GM21723 (cell line): Measurements from ENCODE around the gene GRB14.
"Not testable (repeated sequence)": the region's sequence is repeated elsewhere in the genome, so short reads cannot be mapped to it uniquely, and the experiment has no call there.

Experiments used
- ATAC-seq: cut with Tn5 transposase; IDR thresholded peaks from one replicate; pipeline ENCODE4 v1.9.1; 2021; ENCODE audit warnings: mild to moderate bottlenecking, moderate library complexity; ENCODE audit not compliant: unreplicated experiment

Gene GRB14

GRCh38 chr2:164504253-164504652 is 117.0 kb downstream of the GRB14 start:
- ATAC-seq: no peak

- ATAC-seq: no peak
Observed at GRCh38 chr2:164498836-164499235, 122.4 kb downstream of the GRB14 start.

DNA sequence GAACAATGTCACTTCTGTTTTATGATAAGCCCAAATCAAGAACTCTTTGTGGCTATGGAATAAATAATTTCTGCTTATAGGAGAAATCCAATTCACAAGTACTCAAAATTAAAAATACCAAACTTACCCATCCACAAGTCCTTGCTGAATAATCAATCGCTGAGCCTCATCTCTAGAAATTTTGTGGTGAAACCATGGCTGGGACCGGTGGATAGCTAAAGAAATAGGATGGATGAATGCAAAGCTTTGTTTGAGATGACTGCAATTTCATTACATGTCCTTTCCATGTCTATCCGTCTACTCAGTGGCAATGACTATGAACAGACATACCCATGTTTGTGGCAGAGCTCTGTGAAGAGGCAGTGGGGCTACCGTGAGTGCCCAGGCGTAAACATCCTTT is 124.4 kb downstream of the GRB14 start:
- no peak for ATAC-seq

- ATAC-seq: no peak
Observed at GRCh38 chr2:164496421-164496820, 124.9 kb downstream of the GRB14 start.

DNA sequence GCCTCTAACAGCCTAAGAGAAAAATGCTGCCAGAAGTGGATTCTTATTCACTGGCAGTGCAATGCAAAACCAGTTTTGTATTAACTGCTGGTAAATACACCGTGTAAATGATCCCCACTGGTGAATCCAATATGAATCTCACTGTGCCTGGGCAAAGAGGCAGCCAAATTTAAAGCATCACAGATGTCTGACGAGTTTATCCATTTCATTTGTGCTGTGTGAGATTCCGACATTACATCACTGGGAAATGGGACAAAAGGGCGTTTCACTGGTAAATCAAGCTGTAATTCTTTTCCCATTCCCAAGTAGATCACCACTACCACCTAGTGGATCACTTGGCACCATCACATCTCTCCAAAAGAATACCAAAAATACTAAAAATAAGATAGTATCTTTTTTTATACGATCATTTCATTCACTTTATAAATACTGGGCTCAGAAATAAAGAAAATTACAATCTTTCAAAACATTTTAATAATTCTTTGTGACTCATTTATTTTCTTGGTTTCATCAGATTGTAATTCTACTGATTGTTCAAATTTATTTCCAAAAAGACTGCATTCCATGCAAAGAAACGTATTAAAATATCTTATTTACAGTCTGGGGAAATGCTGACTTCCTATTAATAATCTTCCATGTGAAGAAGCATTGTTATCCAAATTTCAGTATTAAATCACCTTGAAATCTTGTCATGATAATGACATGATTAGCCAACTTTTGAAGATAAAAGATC is 125.6 kb downstream of the GRB14 start:
- ATAC-seq: no peak

GRCh38 chr2:164485541-164485940 is 135.7 kb downstream of the GRB14 start:
- no peak for ATAC-seq

DNA sequence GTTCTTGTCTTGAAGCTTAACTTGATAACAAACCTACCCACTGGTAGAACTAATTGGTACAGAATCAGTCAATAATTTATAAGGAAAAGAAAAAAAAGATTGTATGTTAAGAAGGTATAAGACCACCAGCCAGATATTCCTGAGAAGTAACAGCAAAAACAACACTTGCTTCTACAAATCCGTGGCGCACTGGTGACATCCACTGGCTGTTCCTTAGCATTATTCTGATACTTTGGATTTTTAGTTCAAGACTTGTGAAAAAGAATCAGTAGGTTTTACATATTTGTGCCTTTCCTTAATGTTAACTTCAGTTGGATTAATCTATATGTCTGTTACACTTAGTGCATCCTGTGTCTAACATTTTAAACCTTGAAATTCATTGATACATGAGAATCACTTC is 141.8 kb downstream of the GRB14 start:
- no peak for ATAC-seq

GRCh38 chr2:164478205-164478604 is 143.1 kb downstream of the GRB14 start:
- no peak for ATAC-seq

GRCh38 chr2:164474873-164475272 is 146.4 kb downstream of the GRB14 start:
- ATAC-seq: no peak

- ATAC-seq: no peak
Observed at GRCh38 chr2:164473021-164473420, 148.3 kb downstream of the GRB14 start.

DNA sequence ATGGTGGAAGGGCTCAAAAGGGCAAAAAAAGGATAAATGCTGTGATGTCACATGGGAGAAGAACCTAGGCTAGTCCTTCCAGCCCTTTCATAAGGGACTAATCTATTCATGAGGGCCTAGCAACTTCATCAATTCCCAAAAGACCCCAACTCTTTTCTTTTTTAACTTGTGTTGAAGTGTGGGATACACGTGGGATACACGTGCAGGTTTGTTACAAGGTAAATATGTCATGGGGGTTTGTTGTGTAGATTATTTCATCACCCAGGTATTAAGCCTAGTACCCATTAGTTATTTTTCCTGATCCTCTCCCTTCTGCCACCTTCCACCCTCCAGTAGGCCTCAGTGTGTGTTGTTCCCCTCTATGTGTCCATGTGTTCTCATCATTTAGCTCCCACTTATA is 156.2 kb downstream of the GRB14 start:
- ATAC-seq: not testable (repeated sequence)

DNA sequence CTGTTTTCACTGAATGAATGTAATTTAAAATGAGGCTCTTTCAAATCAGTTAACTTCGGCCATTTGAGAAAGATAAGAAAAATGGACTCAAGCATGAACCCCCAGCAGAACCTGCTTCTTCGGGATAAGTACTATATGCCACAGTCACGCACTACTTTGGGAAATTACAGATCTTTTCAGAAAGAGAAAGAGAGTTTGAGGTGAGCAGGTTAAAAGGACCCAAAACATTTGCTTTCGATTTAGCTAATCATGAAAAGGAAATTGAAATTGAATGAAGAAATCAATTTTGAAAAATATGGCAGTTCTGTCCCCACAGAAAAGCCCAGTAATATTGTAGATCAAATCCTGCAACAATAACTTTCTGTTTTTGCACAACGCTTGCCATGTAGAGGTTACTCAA is 156.9 kb downstream of the GRB14 start:
- ATAC-seq: no peak

- ATAC-seq: no peak
Observed at GRCh38 chr2:164458792-164459191, 162.5 kb downstream of the GRB14 start.

DNA sequence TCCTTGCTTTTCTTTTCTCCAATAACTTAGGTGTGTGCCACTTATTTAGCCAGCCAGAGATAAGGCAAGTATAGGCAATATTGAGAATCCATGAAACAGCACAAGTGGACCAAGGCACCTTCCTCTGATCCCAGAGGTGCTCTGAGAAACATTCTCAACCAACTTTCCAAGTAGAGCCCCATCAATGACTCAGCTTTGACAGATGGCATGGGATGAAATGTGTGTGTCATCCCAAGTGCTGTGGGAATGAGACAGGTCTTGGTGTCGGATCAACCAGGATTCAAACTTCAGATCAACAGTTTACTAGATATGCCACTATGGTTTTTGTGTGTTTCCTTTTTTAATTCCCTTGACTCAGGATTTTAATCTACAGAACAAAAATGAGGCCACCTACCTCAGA is 164.0 kb downstream of the GRB14 start:
- ATAC-seq: no peak

GRCh38 chr2:164456619-164457018 is 164.7 kb downstream of the GRB14 start:
- no peak for ATAC-seq

- ATAC-seq: no peak
Observed at GRCh38 chr2:164453656-164454305, 167.5 kb downstream of the GRB14 start.

- ATAC-seq: no peak
Observed at GRCh38 chr2:164450278-164450677, 171.0 kb downstream of the GRB14 start.

DNA sequence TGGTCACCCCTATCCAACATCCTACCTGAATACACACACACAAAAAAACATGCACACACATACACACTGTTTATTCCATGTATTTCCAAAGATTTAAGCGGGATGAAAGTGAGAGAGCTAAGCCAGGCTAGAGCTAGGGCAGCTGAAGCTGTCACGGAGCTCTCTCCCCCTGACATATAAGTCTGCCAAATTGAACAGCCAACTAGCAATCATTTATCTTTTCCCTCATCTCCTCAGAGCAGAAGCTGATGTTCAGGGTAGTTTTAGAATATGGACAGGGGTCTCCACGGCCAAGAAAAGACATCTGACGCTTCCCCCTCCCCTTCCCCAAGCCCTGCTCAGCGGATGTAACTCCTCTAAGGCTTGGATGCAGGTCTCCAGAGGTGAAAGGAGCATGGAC is 171.6 kb downstream of the GRB14 start:
- no peak for ATAC-seq

DNA sequence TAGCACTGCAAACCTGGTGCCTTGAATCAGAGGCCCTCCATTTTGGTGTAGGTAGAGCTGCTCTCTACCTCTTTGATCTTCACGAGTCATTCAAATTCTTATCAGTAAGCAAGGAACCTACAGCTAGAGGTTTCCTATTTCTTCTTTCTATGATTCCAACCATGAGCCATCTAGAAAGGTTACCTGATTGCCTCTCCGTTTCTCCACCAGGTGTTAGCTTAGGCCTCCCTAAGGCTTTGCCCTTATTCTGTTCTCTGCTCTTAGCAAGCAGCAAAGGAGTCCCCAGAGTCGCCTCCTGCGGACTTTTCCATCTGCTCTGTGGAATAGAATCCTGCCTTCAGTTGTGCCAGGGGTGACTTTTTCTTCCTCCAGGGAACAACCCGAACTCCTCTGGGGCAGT is 173.6 kb downstream of the GRB14 start:
- ATAC-seq: no peak
